Fibroblast of lung (primary cell): ENCODE data around the gene STARD9.

Experiments
- CTCF ChIP-seq, 2 donors: IDR thresholded peaks in 1 of 2; conservative IDR thresholded peaks in 1 of 2; 1 replicate in 1 of 2; 2 replicates in 1 of 2; pipeline ENCODE4 v1.5.1; 2011 to 2012; ENCODE audit warnings: low read length in 2 of 2, control low read depth in 1 of 2, inconsistent platforms in 1 of 2, low read depth in 1 of 2, mild to moderate bottlenecking in 1 of 2
- EZH2 ChIP-seq: IDR thresholded peaks from 2 replicates; pipeline ENCODE4 v1.5.1; 2012; ENCODE audit warnings: low read length, control low read depth, mild to moderate bottlenecking; ENCODE audit errors: missing control alignments

- TF ChIP-seq EZH2 (no peak), CTCF (conservative IDR thresholded peaks at IDR 0.05 in 1 of 2, IDR thresholded peaks at IDR 0.05 in 1 of 2; ENCODE audit: low read depth in 1 of 2, low read length in 2 of 2) (no peak)
These were observed 46.4 kb upstream of the STARD9 start for GRCh38 chr15:42528970-42529369.
